Gastroesophageal sphincter (tissue), 4 donors: ENCODE data around the gene SPACA6. TPM values are rescaled to one million over a fixed set of nuclear protein-coding genes. Genes with fewer than 3 reads are reported as not detected.

Source experiments
- ATAC-seq: fragments of 150-250 bp; one replicate; pipeline ENCODE4 v1.9.1; 2016; ENCODE audit warnings: mild to moderate bottlenecking, moderate library complexity
- H3K27ac ChIP-seq, 4 donors: fragments of 200-600 bp; sonication (generic) in 3 of 4; 1 replicate in 3 of 4; 2 replicates in 1 of 4; pipeline ENCODE4 v1.5.1; 2016 to 2019
- H3K27me3 ChIP-seq: fragments of 200-600 bp; sonication (generic); one replicate; pipeline ENCODE4 v1.5.1; 2019
- H3K36me3 ChIP-seq, 2 donors: fragments of 200-600 bp; sonication (generic); one replicate each; pipeline ENCODE4 v1.5.1; 2019; ENCODE audit warnings: control low read depth in 1 of 2
- H3K4me1 ChIP-seq, 3 donors: fragments of 200-600 bp; sonication (generic); 1 replicate in 2 of 3; 2 replicates in 1 of 3; pipeline ENCODE4 v1.5.1; 2016 to 2019; ENCODE audit warnings: control low read depth in 2 of 3
- H3K4me3 ChIP-seq, 2 donors: fragments of 200-600 bp; sonication (generic); one replicate each; pipeline ENCODE4 v1.5.1; 2019; ENCODE audit warnings: mild to moderate bottlenecking in 1 of 2, moderate library complexity in 1 of 2
- H3K9me3 ChIP-seq, 3 donors: fragments of 200-600 bp; sonication (generic); one replicate each; pipeline ENCODE4 v1.5.1; 2017 to 2019; ENCODE audit warnings: control low read depth in 2 of 3
- EP300 ChIP-seq: sonication (generic); formaldehyde crosslinking; IDR thresholded peaks from one replicate; pipeline ENCODE4 v1.6.1; 2017; ENCODE audit warnings: antibody characterized with exemption, mild to moderate bottlenecking
- POLR2A ChIP-seq, 2 donors: fragments of 450-650 bp; IDR thresholded peaks; one replicate each; pipeline ENCODE4 v1.6.1; 2017; ENCODE audit warnings: antibody characterized with exemption in 2 of 2, mild to moderate bottlenecking in 2 of 2, moderate library complexity in 1 of 2
- POLR2AphosphoS5 ChIP-seq: sonication (generic); formaldehyde crosslinking; IDR thresholded peaks from one replicate; pipeline ENCODE4 v1.6.1; 2017; ENCODE audit warnings: antibody characterized with exemption
- WGBS, 2 donors: methylation state at CpG; one replicate each; pipeline ENCODE4 v1.1.5; 2018; ENCODE audit warnings: low coverage in 1 of 2; 5-methylcytosine and 5-hydroxymethylcytosine counted together
- total RNA-seq, 4 donors: library from RNA; depleted of rRNA; stranded (reverse); fragments of >200 nt; gene quantifications; one replicate each; pipeline ENCODE4 v1.1.0, GENCODE V29; 2016
- TF ChIP-seq, protein P1 (sequence below), 4 experiments: fragments of 200-600 bp in 2 of 4; fragments of 450-650 bp in 2 of 4; sonication (generic) in 1 of 4; IDR thresholded peaks; one replicate each; pipeline ENCODE4 v1.5.1; 2017 to 2019; ENCODE audit warnings: antibody characterized with exemption in 4 of 4, mild to moderate bottlenecking in 2 of 4, moderate library complexity in 2 of 4

The SPACA6 gene
- total RNA-seq, 4 donors from 2014 or later, result 6.3 to 29.7 (median 18.3) TPM

DNA sequence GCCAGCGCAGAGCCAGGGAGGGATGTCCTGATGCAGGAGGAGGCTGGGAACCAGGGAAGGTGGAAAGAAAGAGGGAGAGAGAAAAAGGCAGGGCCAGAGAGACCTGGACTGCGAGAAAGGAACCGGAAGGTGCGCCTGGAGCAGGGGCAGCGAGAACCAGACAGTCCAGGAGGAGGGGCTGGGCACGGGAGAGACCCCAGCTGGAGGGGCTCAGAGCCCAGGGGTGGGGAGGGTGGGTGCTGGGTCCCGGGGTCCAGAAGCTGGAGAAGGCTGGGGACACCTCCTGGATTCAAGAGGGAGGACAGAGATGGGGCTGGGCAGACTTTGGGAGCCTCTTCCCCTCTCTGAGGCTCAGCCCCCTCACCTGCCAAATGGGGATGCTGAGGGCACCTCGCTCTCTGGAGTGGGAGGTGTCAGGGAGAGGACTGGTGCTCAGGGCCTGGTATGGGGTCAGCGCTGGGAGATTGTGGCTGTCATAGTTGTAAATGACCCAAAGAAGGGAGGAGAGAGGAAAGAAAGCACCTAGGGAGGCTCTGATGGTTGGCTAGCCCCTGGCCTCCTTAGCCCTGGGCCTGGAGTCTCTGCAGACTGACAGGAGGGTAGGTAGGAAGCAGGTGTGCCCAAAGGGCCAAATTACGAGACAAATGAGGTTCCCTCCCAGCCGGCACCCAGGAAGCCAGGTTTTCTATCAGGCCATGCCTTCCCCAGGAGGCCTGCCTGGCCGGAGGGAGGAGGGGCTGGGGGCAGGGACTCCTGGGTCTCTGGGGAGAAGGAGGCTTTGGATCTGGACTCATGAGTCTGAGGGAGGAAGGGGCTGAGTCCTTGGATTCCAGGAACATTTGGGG is 1.3 kb upstream of the SPACA6 start:
- Histone ChIP-seq H3K36me3 (peaks cover 0 to 43% of the 10 kb centered on the region in 2 donors), H3K27ac (peak overlapping the region; percentile 88 to 100 (median 100)), H3K9me3 (no peaks in the 10 kb centered on the region), H3K4me3 (peak overlapping the region; percentile 64 to 98), H3K27me3 (no peaks in the 10 kb centered on the region), H3K4me1 (peaks cover 0 to 69% (median 18%) of the 10 kb centered on the region in 3 donors)
- no peak for TF ChIP-seq EP300
- ATAC-seq, result no peak
- 5 to 8% methylated on average over 8 to 10 of the region's 12 CpGs for WGBS, 2 donors

DNA sequence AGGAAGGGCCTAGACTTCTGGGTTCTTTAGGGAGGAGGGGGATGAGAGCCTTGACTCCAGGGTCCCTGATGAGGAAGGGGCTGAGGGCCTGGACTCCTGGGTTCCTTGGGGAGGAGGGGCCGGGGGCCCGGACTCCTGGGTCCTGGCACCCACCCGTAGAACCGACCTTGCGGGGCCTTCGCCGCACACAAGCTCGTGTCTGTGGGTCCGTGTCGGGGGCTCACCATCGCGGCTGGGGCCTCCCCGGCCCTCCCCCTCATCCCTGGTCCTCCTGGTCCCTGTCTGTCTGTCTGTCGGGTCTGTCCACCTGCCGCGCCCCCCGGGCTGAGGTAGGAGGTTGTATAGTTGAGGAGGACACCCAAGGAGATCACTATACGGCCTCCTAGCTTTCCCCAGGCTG is 662 bp upstream of the SPACA6 start:
- peaks cover 0 to 50% of the 10 kb centered on the region in 2 donors for H3K36me3 ChIP-seq
- no peaks in the 10 kb centered on the region for H3K27me3 ChIP-seq
- ATAC-seq, result no peak
- H3K9me3 ChIP-seq, result no peaks in the 10 kb centered on the region
- WGBS, 2 donors, result no CpG with 5 or more reads among the region's 18 CpGs
- H3K4me1 ChIP-seq, result peaks cover 0 to 63% (median 18%) of the 10 kb centered on the region in 3 donors
- H3K4me3 ChIP-seq, result peak overlapping the region; percentile 64 to 98
- TF ChIP-seq, protein P1, sequence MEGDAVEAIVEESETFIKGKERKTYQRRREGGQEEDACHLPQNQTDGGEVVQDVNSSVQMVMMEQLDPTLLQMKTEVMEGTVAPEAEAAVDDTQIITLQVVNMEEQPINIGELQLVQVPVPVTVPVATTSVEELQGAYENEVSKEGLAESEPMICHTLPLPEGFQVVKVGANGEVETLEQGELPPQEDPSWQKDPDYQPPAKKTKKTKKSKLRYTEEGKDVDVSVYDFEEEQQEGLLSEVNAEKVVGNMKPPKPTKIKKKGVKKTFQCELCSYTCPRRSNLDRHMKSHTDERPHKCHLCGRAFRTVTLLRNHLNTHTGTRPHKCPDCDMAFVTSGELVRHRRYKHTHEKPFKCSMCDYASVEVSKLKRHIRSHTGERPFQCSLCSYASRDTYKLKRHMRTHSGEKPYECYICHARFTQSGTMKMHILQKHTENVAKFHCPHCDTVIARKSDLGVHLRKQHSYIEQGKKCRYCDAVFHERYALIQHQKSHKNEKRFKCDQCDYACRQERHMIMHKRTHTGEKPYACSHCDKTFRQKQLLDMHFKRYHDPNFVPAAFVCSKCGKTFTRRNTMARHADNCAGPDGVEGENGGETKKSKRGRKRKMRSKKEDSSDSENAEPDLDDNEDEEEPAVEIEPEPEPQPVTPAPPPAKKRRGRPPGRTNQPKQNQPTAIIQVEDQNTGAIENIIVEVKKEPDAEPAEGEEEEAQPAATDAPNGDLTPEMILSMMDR (IDR thresholded peaks at IDR 0.05), result no peak
- no peak for TF ChIP-seq EP300
- TF ChIP-seq POLR2A (IDR thresholded peaks at IDR 0.05), result no peak
- TF ChIP-seq POLR2AphosphoS5, result no peak
- peak overlapping the region in 3 of 4 donors; percentile 99 to 100 (median 100) for H3K27ac ChIP-seq

DNA sequence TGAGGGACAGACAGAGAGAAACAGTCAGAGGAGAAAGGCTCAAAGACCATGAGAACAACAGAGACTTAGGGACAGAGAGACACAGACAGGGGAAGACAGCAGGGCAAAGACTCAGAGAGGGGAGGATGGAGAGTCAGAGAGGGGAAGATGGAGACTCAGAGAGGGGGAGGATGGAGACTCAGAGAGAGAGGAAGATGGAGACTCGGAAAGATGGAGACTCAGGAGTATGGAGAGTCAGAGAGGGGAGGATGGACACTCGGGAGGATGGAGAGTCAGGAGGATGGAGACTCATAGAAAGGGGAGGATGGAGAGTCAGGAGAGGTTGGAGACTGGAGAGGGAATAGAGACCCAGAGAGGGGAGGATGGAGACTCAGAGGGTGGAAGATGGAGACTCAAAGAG is 689 bp downstream of the SPACA6 start:
- 39 to 50% methylated on average over 1 to 2 of the region's 2 CpGs for WGBS, 2 donors
- Histone ChIP-seq H3K4me1 (peaks cover 0 to 51% (median 18%) of the 10 kb centered on the region in 3 donors), H3K9me3 (no peaks in the 10 kb centered on the region), H3K36me3 (peaks cover 0 to 63% of the 10 kb centered on the region in 2 donors), H3K4me3 (no peak overlapping the region), H3K27me3 (no peaks in the 10 kb centered on the region), H3K27ac (peak overlapping the region in 2 of 4 donors; percentile 99 to 100)
- ATAC-seq, result no peak
- TF ChIP-seq POLR2A (IDR thresholded peaks at IDR 0.05), result no peak
- TF ChIP-seq, protein P1 (IDR thresholded peaks at IDR 0.05), result no peak
- no peak for TF ChIP-seq POLR2AphosphoS5
- no peak for TF ChIP-seq EP300

DNA sequence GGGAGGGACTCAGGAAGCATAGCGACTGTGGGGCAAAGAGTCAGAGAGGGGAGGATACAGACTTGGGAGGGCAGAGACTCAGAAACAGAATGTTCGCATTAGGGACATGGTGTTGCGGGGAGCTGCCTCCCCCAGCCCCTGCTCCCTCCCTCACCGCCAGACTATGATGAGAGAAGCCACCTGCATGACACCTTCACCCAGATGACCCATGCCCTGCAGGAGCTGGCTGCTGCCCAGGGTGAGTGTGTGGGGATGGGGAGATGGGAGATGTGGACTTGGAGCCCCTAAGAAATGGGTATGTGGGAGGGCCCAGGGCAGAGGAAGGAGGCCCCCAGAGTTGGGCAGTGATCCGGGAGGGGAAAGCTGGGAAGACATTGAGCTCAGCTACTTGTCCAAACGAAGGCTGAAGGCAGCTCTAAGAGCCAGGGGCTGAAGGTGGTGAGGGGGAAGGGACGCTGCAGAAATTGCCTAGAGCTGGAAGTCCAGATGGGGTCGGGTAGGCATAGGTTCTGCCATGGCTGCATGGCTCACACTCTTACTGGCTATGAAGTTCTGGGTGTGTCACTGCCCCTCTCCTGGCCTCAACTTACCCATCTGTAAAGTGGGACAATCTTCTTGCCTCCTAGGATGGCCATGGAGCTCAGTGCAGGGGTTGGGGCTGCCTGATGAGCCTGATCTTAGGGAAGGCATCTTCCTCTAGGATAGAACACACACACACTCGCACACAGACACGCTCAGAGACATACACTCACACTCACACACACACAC is 1.4 kb downstream of the SPACA6 start:
- peaks cover 0 to 51% (median 18%) of the 10 kb centered on the region in 3 donors for H3K4me1 ChIP-seq
- TF ChIP-seq, protein P1 (IDR thresholded peaks at IDR 0.05), result no peak
- TF ChIP-seq POLR2A (IDR thresholded peaks at IDR 0.05), result no peak
- TF ChIP-seq EP300, result no peak
- no peak for TF ChIP-seq POLR2AphosphoS5
- WGBS, 2 donors, result 61 to 71% methylated on average over 7 of the region's 10 CpGs
- H3K4me3 ChIP-seq, result no peak overlapping the region
- no peaks in the 10 kb centered on the region for H3K9me3 ChIP-seq
- H3K27ac ChIP-seq, result peak overlapping the region in 2 of 4 donors; percentile 29 to 99
- H3K36me3 ChIP-seq, result peaks cover 0 to 70% of the 10 kb centered on the region in 2 donors
- no peaks in the 10 kb centered on the region for H3K27me3 ChIP-seq
- ATAC-seq, result no peak

DNA sequence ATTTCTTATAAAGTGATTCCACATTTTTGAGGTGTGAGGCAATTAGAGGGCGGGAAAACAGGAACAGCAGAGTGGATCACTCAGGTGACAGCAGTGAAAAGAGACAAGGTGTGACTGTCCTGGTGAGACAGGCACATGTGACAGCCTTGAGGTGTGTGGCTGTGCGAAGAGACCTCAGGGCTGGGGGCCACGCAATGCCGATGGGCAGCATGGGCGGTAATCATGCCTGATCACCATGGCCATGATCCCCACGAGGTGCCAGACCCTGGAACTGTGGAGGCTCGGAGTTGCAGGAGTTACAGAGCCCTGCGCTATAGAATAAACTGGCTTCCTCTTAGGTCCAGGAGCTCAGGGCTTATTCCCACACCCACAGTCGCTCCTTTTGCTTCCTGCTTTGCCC is 2.0 kb downstream of the SPACA6 start:
- no peak for ATAC-seq
- 89 to 94% methylated on average over 6 to 8 of the region's 9 CpGs for WGBS, 2 donors
- no peak overlapping the region for H3K27ac ChIP-seq
- no peak overlapping the region for H3K4me3 ChIP-seq
- no peaks in the 10 kb centered on the region for H3K27me3 ChIP-seq
- TF ChIP-seq POLR2A (IDR thresholded peaks at IDR 0.05), result no peak
- TF ChIP-seq, protein P1 (IDR thresholded peaks at IDR 0.05), result no peak
- no peaks in the 10 kb centered on the region for H3K9me3 ChIP-seq
- peaks cover 0 to 51% (median 18%) of the 10 kb centered on the region in 3 donors for H3K4me1 ChIP-seq
- peaks cover 0 to 76% of the 10 kb centered on the region in 2 donors for H3K36me3 ChIP-seq
